HEK293 (cell line): ENCODE data around the gene ZNF101.
"Not testable (repeated sequence)": the region's sequence is repeated elsewhere in the genome, so short reads cannot be mapped to it uniquely, and the experiment has no call there.

Experiments used
- KLF16 ChIP-seq: fragments of 450-650 bp; formaldehyde crosslinking; IDR thresholded peaks from 2 replicates; pipeline ENCODE4 v1.5.1; 2017; ENCODE audit warnings: missing biosample characterization, missing genetic modification characterization
- WT1 ChIP-seq: fragments of 450-650 bp; formaldehyde crosslinking; IDR thresholded peaks from 2 replicates; pipeline ENCODE4 v1.5.1; 2016; ENCODE audit warnings: missing biosample characterization, missing genetic modification characterization
- YY1 ChIP-seq: fragments of 450-650 bp; formaldehyde crosslinking; IDR thresholded peaks from 2 replicates; pipeline ENCODE4 v1.5.1; 2018; ENCODE audit warnings: missing biosample characterization, missing genetic modification characterization
- ZFP37 ChIP-seq: fragments of 450-650 bp; formaldehyde crosslinking; IDR thresholded peaks from 2 replicates; pipeline ENCODE4 v1.5.1; 2016; ENCODE audit warnings: missing biosample characterization, missing genetic modification characterization
- ZNF169 ChIP-seq: fragments of 450-650 bp; formaldehyde crosslinking; IDR thresholded peaks from 2 replicates; pipeline ENCODE4 v1.5.1; 2016; ENCODE audit warnings: missing biosample characterization, missing genetic modification characterization
- ZNF214 ChIP-seq: fragments of 450-650 bp; formaldehyde crosslinking; IDR thresholded peaks from 2 replicates; pipeline ENCODE4 v1.5.1; 2017; ENCODE audit warnings: missing biosample characterization, mild to moderate bottlenecking, missing genetic modification characterization, borderline replicate concordance
- ZNF585B ChIP-seq: fragments of 450-650 bp; formaldehyde crosslinking; IDR thresholded peaks from 2 replicates; pipeline ENCODE4 v1.5.1; 2016; ENCODE audit warnings: missing biosample characterization, missing genetic modification characterization
- ZNF629 ChIP-seq: fragments of 450-650 bp; formaldehyde crosslinking; IDR thresholded peaks from 2 replicates; pipeline ENCODE4 v1.5.1; 2017; ENCODE audit warnings: missing biosample characterization, missing genetic modification characterization
- ZNF660 ChIP-seq: fragments of 450-650 bp; IDR thresholded peaks from 2 replicates; pipeline ENCODE4 v1.5.1; 2018; ENCODE audit warnings: missing biosample characterization, mild to moderate bottlenecking, missing genetic modification characterization
- ZNF670 ChIP-seq: fragments of 450-650 bp; formaldehyde crosslinking; IDR thresholded peaks from 2 replicates; pipeline ENCODE4 v1.5.1; 2016; ENCODE audit warnings: missing biosample characterization, missing genetic modification characterization, low read depth
- TF ChIP-seq, protein P1 (sequence below): fragments of 450-650 bp; formaldehyde crosslinking; IDR thresholded peaks from 2 replicates; pipeline ENCODE4 v1.5.1; 2016; ENCODE audit warnings: missing biosample characterization, missing genetic modification characterization
- TF ChIP-seq, protein P2 (sequence below): fragments of 450-650 bp; formaldehyde crosslinking; IDR thresholded peaks from 2 replicates; pipeline ENCODE4 v1.5.1; 2016; ENCODE audit warnings: missing biosample characterization, missing genetic modification characterization
- TF ChIP-seq, protein P3 (sequence below): fragments of 450-650 bp; formaldehyde crosslinking; IDR thresholded peaks from 2 replicates; pipeline ENCODE4 v1.5.1; 2016; ENCODE audit warnings: missing biosample characterization, missing genetic modification characterization, low read depth

DNA sequence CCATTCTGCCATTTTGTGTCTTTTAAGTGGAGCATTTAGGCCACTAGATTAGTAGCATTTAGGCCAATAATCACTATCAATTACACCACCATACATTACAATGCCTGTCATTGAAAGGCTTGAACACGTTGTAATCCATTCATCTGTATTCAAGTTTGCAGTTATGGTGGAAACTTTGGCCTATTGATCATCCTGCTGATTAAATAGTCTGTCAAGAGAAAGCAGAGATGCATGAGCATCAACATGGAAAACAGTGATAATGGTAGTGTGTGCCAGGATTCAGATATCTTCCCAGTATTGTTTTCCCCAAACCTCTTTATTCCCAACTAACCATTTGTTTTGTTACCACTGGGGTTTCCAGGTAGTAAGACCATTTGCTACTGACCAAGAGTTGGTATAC, 31.9 kb downstream of the ZNF101 start:
- TF ChIP-seq, protein P1, sequence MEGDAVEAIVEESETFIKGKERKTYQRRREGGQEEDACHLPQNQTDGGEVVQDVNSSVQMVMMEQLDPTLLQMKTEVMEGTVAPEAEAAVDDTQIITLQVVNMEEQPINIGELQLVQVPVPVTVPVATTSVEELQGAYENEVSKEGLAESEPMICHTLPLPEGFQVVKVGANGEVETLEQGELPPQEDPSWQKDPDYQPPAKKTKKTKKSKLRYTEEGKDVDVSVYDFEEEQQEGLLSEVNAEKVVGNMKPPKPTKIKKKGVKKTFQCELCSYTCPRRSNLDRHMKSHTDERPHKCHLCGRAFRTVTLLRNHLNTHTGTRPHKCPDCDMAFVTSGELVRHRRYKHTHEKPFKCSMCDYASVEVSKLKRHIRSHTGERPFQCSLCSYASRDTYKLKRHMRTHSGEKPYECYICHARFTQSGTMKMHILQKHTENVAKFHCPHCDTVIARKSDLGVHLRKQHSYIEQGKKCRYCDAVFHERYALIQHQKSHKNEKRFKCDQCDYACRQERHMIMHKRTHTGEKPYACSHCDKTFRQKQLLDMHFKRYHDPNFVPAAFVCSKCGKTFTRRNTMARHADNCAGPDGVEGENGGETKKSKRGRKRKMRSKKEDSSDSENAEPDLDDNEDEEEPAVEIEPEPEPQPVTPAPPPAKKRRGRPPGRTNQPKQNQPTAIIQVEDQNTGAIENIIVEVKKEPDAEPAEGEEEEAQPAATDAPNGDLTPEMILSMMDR: not testable (repeated sequence)
- not testable (repeated sequence) for TF ChIP-seq WT1 (tag by site-specific recombination); ZNF585B (tag by site-specific recombination); ZNF169 (tag by site-specific recombination); YY1 (tag by site-specific recombination); ZFP37 (tag by site-specific recombination); ZNF670 (tag by site-specific recombination); ZNF629; ZNF214 (tag by site-specific recombination); KLF16
- TF ChIP-seq, protein P2, sequence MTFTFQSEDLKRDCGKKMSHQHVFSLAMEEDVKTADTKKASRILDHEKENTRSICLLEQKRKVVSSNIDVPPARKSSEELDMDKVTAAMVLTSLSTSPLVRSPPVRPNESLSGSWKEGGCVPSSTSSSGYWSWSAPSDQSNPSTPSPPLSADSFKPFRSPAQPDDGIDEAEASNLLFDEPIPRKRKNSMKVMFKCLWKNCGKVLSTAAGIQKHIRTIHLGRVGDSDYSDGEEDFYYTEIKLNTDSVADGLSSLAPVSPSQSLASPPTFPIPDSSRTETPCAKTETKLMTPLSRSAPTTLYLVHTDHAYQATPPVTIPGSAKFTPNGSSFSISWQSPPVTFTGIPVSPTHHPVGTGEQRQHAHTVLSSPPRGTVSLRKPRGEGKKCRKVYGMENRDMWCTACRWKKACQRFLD (tag by site-specific recombination): not testable (repeated sequence)
- TF ChIP-seq ZNF660 (tag by site-specific recombination): peak; percentile 92
- TF ChIP-seq, protein P3, sequence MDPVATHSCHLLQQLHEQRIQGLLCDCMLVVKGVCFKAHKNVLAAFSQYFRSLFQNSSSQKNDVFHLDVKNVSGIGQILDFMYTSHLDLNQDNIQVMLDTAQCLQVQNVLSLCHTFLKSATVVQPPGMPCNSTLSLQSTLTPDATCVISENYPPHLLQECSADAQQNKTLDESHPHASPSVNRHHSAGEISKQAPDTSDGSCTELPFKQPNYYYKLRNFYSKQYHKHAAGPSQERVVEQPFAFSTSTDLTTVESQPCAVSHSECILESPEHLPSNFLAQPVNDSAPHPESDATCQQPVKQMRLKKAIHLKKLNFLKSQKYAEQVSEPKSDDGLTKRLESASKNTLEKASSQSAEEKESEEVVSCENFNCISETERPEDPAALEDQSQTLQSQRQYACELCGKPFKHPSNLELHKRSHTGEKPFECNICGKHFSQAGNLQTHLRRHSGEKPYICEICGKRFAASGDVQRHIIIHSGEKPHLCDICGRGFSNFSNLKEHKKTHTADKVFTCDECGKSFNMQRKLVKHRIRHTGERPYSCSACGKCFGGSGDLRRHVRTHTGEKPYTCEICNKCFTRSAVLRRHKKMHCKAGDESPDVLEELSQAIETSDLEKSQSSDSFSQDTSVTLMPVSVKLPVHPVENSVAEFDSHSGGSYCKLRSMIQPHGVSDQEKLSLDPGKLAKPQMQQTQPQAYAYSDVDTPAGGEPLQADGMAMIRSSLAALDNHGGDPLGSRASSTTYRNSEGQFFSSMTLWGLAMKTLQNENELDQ: not testable (repeated sequence)
